Astrocyte (in vitro differentiated cells and primary cell): ENCODE results near the gene CBR4.

Experiments used
- CTCF ChIP-seq: IDR thresholded peaks from 2 replicates; pipeline ENCODE4 v1.5.1; 2011; ENCODE audit warnings: low read depth, mild to moderate bottlenecking, inconsistent platforms, low read length, moderate library complexity; ENCODE audit not compliant: insufficient read depth
- EZH2 ChIP-seq: IDR thresholded peaks from 2 replicates; pipeline ENCODE4 v1.6.1; 2012; ENCODE audit warnings: mild to moderate bottlenecking, low read length, inconsistent platforms; ENCODE audit not compliant: insufficient read depth

GRCh38 chr4:169014586-169014985 is 4.5 kb upstream of the CBR4 start:
- no peak for TF ChIP-seq CTCF
- no peak for TF ChIP-seq EZH2
